Esophagus muscularis mucosa (tissue), 3 donors: ENCODE data around the gene HERC4.

ENCODE experiments used
- POLR2A ChIP-seq: fragments of 450-650 bp; IDR thresholded peaks from one replicate; pipeline ENCODE4 v1.6.1; 2017; ENCODE audit warnings: antibody characterized with exemption, moderate library complexity, mild to moderate bottlenecking, low read depth
- TF ChIP-seq, protein P1 (sequence below), 3 experiments: fragments of 200-600 bp in 2 of 3; fragments of 450-650 bp in 1 of 3; sonication (generic) in 2 of 3; IDR thresholded peaks; one replicate each; pipeline ENCODE4 v1.5.1; 2017 to 2019; ENCODE audit warnings: antibody characterized with exemption in 3 of 3, mild to moderate bottlenecking in 2 of 3, moderate library complexity in 1 of 3

DNA sequence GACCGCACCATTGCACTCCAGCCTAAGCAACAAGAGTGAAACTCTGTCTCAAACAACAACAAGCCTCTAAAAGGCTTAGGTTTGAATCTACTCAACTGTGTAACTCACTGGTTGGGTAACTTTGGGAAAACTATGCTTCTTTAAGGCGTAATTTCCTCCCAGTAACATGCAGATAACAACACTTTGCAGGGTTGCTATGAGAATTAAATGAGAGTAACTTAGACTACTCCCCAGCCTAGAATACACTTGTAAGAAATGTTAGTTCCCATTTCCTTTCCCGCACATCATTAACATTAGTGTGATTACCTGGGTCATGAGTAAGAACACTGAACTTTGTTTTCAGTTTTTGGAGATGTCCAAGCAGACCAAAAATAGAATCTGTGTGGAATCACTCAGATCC, 28.8 kb upstream of the HERC4 start:
- TF ChIP-seq, protein P1, sequence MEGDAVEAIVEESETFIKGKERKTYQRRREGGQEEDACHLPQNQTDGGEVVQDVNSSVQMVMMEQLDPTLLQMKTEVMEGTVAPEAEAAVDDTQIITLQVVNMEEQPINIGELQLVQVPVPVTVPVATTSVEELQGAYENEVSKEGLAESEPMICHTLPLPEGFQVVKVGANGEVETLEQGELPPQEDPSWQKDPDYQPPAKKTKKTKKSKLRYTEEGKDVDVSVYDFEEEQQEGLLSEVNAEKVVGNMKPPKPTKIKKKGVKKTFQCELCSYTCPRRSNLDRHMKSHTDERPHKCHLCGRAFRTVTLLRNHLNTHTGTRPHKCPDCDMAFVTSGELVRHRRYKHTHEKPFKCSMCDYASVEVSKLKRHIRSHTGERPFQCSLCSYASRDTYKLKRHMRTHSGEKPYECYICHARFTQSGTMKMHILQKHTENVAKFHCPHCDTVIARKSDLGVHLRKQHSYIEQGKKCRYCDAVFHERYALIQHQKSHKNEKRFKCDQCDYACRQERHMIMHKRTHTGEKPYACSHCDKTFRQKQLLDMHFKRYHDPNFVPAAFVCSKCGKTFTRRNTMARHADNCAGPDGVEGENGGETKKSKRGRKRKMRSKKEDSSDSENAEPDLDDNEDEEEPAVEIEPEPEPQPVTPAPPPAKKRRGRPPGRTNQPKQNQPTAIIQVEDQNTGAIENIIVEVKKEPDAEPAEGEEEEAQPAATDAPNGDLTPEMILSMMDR (IDR thresholded peaks at IDR 0.05): no peak
- no peak for TF ChIP-seq POLR2A
